IMR-90 (cell line): ENCODE measurements around the gene LMTK2. TPM values are rescaled to one million over a fixed set of nuclear protein-coding genes. Genes with fewer than 3 reads are reported as not detected.

Experiments used
- ATAC-seq: fragments of 200-7000 bp; cut with Tn5 transposase; 2 replicates; pipeline ENCODE4 v1.9.1; 2020; ENCODE audit warnings: low read depth, mild to moderate bottlenecking, moderate library complexity
- BruUV-seq: library from RNA; stranded (reverse); fragments of 400-500 nt; replicated peaks from 2 replicates; lab custom pipeline; 2021; lab: Mats Ljungman, UMichigan
- CTCF ChIA-PET: fragments of 300-600 bp; formaldehyde crosslinking; extraction: SDS; loops from one replicate; lab custom pipeline; 2021; ENCODE audit warnings: antibody characterized with exemption; lab: Yijun Ruan, JAX
- POLR2A ChIA-PET: fragments of 300-600 bp; sonication (Branson Sonifier 250); formaldehyde crosslinking; loops from one replicate; lab custom pipeline; 2022; ENCODE audit warnings: antibody characterized with exemption; ENCODE audit not compliant: unreplicated experiment; lab: Charles Lee
- DNase-seq: peaks from one replicate; pipeline ENCODE4 v3.0.0; 2013
- H2AFZ ChIP-seq: replicated peaks from 2 replicates; pipeline ENCODE3; 2013; ENCODE audit warnings: low read length, mild to moderate bottlenecking; ENCODE audit not compliant: poor library complexity
- H2AK5ac ChIP-seq: 2 replicates; pipeline ENCODE4 v1.6.1; 2013; ENCODE audit warnings: low read depth, low read length, inconsistent platforms
- H2AK9ac ChIP-seq: replicated peaks from 2 replicates; pipeline ENCODE3; 2013; ENCODE audit warnings: mild to moderate bottlenecking, low read depth, low read length, moderate library complexity; ENCODE audit not compliant: poor library complexity
- H2BK120ac ChIP-seq: 2 replicates; pipeline ENCODE4 v1.6.1; 2013; ENCODE audit warnings: low read depth, low read length, inconsistent platforms
- H2BK15ac ChIP-seq: 3 replicates; pipeline ENCODE4 v1.6.1; 2013; ENCODE audit warnings: low read depth, low read length, inconsistent platforms
- H2BK20ac ChIP-seq: 2 replicates; pipeline ENCODE4 v1.6.1; 2013; ENCODE audit warnings: low read depth, mild to moderate bottlenecking, inconsistent platforms, low read length, moderate library complexity
- H2BK5ac ChIP-seq: 2 replicates; pipeline ENCODE4 v1.6.1; 2013; ENCODE audit warnings: mild to moderate bottlenecking, low read depth, low read length, inconsistent platforms; ENCODE audit not compliant: poor library complexity, severe bottlenecking
- H3K14ac ChIP-seq: replicated peaks from 2 replicates; pipeline ENCODE4 v1.6.1; 2013; ENCODE audit warnings: low read depth, low read length, inconsistent platforms
- H3K18ac ChIP-seq: 2 replicates; pipeline ENCODE4 v1.6.1; 2013; ENCODE audit warnings: low read depth, low read length, control low read depth
- H3K23ac ChIP-seq: 2 replicates; pipeline ENCODE4 v1.6.1; 2013; ENCODE audit warnings: low read depth, low read length, inconsistent platforms
- H3K27ac ChIP-seq: 2 replicates; pipeline ENCODE4 v1.5.1; 2013; ENCODE audit warnings: mild to moderate bottlenecking, control low read depth, low read length; ENCODE audit not compliant: insufficient read depth
- H3K27me3 ChIP-seq: 2 replicates; pipeline ENCODE4 v1.6.1; 2013; ENCODE audit warnings: low read length; ENCODE audit not compliant: control insufficient read depth, insufficient read depth
- H3K36me3 ChIP-seq: 2 replicates; pipeline ENCODE4 v1.6.1; 2013; ENCODE audit warnings: low read length, mixed read lengths; ENCODE audit not compliant: control insufficient read depth, insufficient read depth
- H3K4ac ChIP-seq: 2 replicates; pipeline ENCODE4 v1.6.1; 2013; ENCODE audit warnings: low read depth, low read length, inconsistent platforms
- H3K4me1 ChIP-seq: 2 replicates; pipeline ENCODE4 v1.6.1; 2013; ENCODE audit warnings: low read length, mixed read lengths; ENCODE audit not compliant: control insufficient read depth, insufficient read depth
- H3K4me2 ChIP-seq: 2 replicates; pipeline ENCODE4 v1.6.1; 2013; ENCODE audit warnings: low read depth, mild to moderate bottlenecking, control low read depth, low read length, moderate library complexity
- H3K4me3 ChIP-seq: 2 replicates; pipeline ENCODE4 v1.5.1; 2013; ENCODE audit warnings: low read depth, mild to moderate bottlenecking, control low read depth, low read length, moderate library complexity; ENCODE audit not compliant: insufficient read depth
- H3K56ac ChIP-seq: 2 replicates; pipeline ENCODE4 v1.6.1; 2013; ENCODE audit warnings: low read length, inconsistent platforms; ENCODE audit not compliant: insufficient read depth; ENCODE audit errors: extremely low read depth
- H3K79me1 ChIP-seq, 2 experiments: 2 replicates each; pipeline ENCODE4 v1.6.1; 2013; ENCODE audit warnings: low read length in 2 of 2, inconsistent platforms in 1 of 2, low read depth in 1 of 2
- H3K9ac ChIP-seq: 2 replicates; pipeline ENCODE4 v1.6.1; 2013; ENCODE audit warnings: low read depth, low read length, control low read depth
- H3K9me1 ChIP-seq: 2 replicates; pipeline ENCODE4 v1.6.1; 2013; ENCODE audit warnings: low read length, inconsistent platforms; ENCODE audit not compliant: insufficient read depth
- H3K9me3 ChIP-seq: 2 replicates; pipeline ENCODE4 v1.6.1; 2013; ENCODE audit warnings: low read length; ENCODE audit not compliant: control insufficient read depth, insufficient read depth
- H4K20me1 ChIP-seq: 2 replicates; pipeline ENCODE4 v1.6.1; 2013; ENCODE audit warnings: low read length, inconsistent platforms; ENCODE audit not compliant: insufficient read depth
- H4K5ac ChIP-seq: 2 replicates; pipeline ENCODE4 v1.6.1; 2013; ENCODE audit warnings: mild to moderate bottlenecking, low read depth, low read length, control low read depth
- H4K8ac ChIP-seq, 2 experiments: 2 replicates each; pipeline ENCODE4 v1.6.1; 2013; ENCODE audit warnings: low read depth in 2 of 2, low read length in 2 of 2, control low read depth in 1 of 2, inconsistent platforms in 1 of 2
- H4K91ac ChIP-seq: 2 replicates; pipeline ENCODE4 v1.6.1; 2013; ENCODE audit warnings: low read depth, low read length, inconsistent platforms; ENCODE audit not compliant: insufficient read depth
- CTCF ChIP-seq: conservative IDR thresholded peaks from 2 replicates; pipeline ENCODE4 v1.5.1; 2012; ENCODE audit warnings: mild to moderate bottlenecking, low read depth, low read length, improper control_type of control experiment
- MAFK ChIP-seq: IDR thresholded peaks from 2 replicates; pipeline ENCODE4 v1.6.1; 2012; ENCODE audit warnings: low read depth, low read length, improper control_type of control experiment
- POLR2A ChIP-seq: IDR thresholded peaks from 2 replicates; pipeline ENCODE4 v1.6.1; 2012; ENCODE audit warnings: mild to moderate bottlenecking, low read depth, low read length
- RFX5 ChIP-seq: IDR thresholded peaks from 2 replicates; pipeline ENCODE4 v1.8.0; 2012; ENCODE audit warnings: low read depth, mild to moderate bottlenecking, low read length, moderate library complexity
- WGBS, 2 experiments: methylation state at CpG; one replicate each; pipeline versions ENCODE4 v1.1.5 to v1.1.7; 2013; ENCODE audit warnings: missing lambda C conversion rate in 2 of 2; ENCODE audit not compliant: insufficient read length in 1 of 2; ENCODE audit errors: extremely low coverage in 2 of 2; 5-methylcytosine and 5-hydroxymethylcytosine counted together
- dilution Hi-C: fragments of 300-500 bp; cut with HindIII; formaldehyde crosslinking; loops from one replicate; pipeline ENCODE4 v1.14.3; 2018; ENCODE audit warnings: low sequenced_read_pairs; ENCODE audit not compliant: unreplicated experiment
- in situ Hi-C: fragments of 300-500 bp; cut with MboI; formaldehyde crosslinking; loops from 3 replicates; pipeline ENCODE4 v1.14.3; 2019; ENCODE audit warnings: low sequenced_read_pairs, inconsistent platforms, mixed read lengths
- intact Hi-C: fragments of 100-400 bp; cut with micrococcal nuclease; formaldehyde crosslinking; loops from 2 replicates; pipeline ENCODE4 v1.10.0; 2022
- polyA plus RNA-seq, 3 experiments: library from polyadenylated mRNA; depleted of rRNA; stranded (reverse); fragments of >200 nt; gene quantifications; 2 replicates each; pipeline ENCODE4 v1.2.3, GENCODE V29; 2012; ENCODE audit warnings: low replicate concordance in 1 of 3
- total RNA-seq: library from RNA; depleted of rRNA; stranded (reverse); fragments of >200 nt; gene quantifications from 2 replicates; pipeline ENCODE4 v1.2.3, GENCODE V29; 2012

Gene LMTK2
- total and polyA plus RNA-seq, 2 of the 4 experiments (the other 2 are of a cell fraction) = 4.4 to 5.0 TPM

- TF ChIP-seq MAFK = no peak
Measured at GRCh38 chr7:98110249-98111022, 3.8 kb downstream of the LMTK2 start (continued).

- CTCF ChIA-PET = interaction anchor here (0.7 to 2.5 kb wide), 3 partner anchors 8 to 57 kb away, joined by 3 to 6 read pairs (median 4); no protein-coding TSS in a partner anchor
- in situ Hi-C loops = no loop called here
- H3K36me3 ChIP-seq = no peaks in the 10 kb centered on the region
Measured at GRCh38 chr7:98112077-98112476, 5.4 kb downstream of the LMTK2 start.

More at GRCh38 chr7:98112077-98112476, 5.4 kb downstream of the LMTK2 start:
- Histone ChIP-seq H3K79me1 (peaks cover 25 to 35% of the 10 kb centered on the region in 2 experiments; a peak in 3 of 4 replicates), H2BK20ac (no peak overlapping the region), H4K20me1 (peaks cover 14% of the 10 kb centered on the region), H4K91ac (no peak overlapping the region), H3K18ac (no peak overlapping the region), H3K9me3 (no peaks in the 10 kb centered on the region), H4K5ac (no peak overlapping the region), H3K27ac (no peak overlapping the region), H3K23ac (no peak overlapping the region), H3K4me2 (no peak overlapping the region), H4K8ac (no peak overlapping the region), H2BK120ac (no peak overlapping the region), H2BK15ac (no peak overlapping the region), H3K9me1 (peaks cover 7% of the 10 kb centered on the region), H3K4ac (no peak overlapping the region), H2AFZ (no peak overlapping the region), H3K14ac (no peak overlapping the region), H3K4me3 (no peak overlapping the region), H2AK9ac (no peak overlapping the region), H3K9ac (no peak overlapping the region), H3K4me1 (peaks cover 3% of the 10 kb centered on the region), H3K56ac (no peak overlapping the region), H2AK5ac (no peak overlapping the region), H2BK5ac (no peak overlapping the region), H3K27me3 (no peaks in the 10 kb centered on the region)
- 100% methylated on average over 1 of the region's 4 CpGs; no CpG with 5 or more reads in 1 of the 2 experiments for WGBS, 2 experiments
- intact Hi-C loops = loop anchor here (10.0 kb wide), 1 partner anchor 733 kb away; no protein-coding TSS in a partner anchor
- no peak for TF ChIP-seq POLR2A
- TF ChIP-seq RFX5 = no peak
- TF ChIP-seq MAFK = no peak
- no peak for TF ChIP-seq CTCF
- dilution Hi-C loops = no loop called here
- ATAC-seq = no peak
- POLR2A ChIA-PET = no interaction called here
- no TSS peak for BruUV-seq
- DNase-seq = no peak
